WTC11 (cell line): ENCODE results near the gene TMEM86B. TPM values are rescaled to one million over a fixed set of nuclear protein-coding genes. Genes with fewer than 3 reads are reported as not detected.

ENCODE experiments used
- ATAC-seq: fragments of 200-7000 bp; cut with Tn5 transposase; 2 replicates; pipeline ENCODE4 v1.10.0; 2021; ENCODE audit warnings: mild to moderate bottlenecking, moderate library complexity
- CTCF ChIA-PET: fragments of 300-600 bp; sonication (Branson Sonifier 250); formaldehyde crosslinking; loops from one replicate; lab custom pipeline; 2021; ENCODE audit warnings: antibody characterized with exemption; lab: Charles Lee
- POLR2A ChIA-PET: fragments of 350-600 bp; sonication (Branson Sonifier 250); formaldehyde crosslinking; loops from one replicate; lab custom pipeline; 2021; ENCODE audit warnings: antibody characterized with exemption; lab: Charles Lee
- DNase-seq: peaks from one replicate; pipeline ENCODE4 v3.0.0; 2021; ENCODE audit warnings: low spot score
- H3K27ac Mint-ChIP-seq: 2 replicates; pipeline ENCODE4 v1.8.0; 2021; ENCODE audit warnings: mixed read lengths
- H3K27me3 Mint-ChIP-seq: 2 replicates; pipeline ENCODE4 v1.8.0; 2021; ENCODE audit warnings: low read depth, mild to moderate bottlenecking, moderate library complexity, mixed read lengths
- H3K36me3 Mint-ChIP-seq: 2 replicates; pipeline ENCODE4 v1.8.0; 2021; ENCODE audit warnings: mixed read lengths
- H3K4me1 Mint-ChIP-seq: 2 replicates; pipeline ENCODE4 v1.8.0; 2022; ENCODE audit warnings: mixed read lengths
- H3K4me3 Mint-ChIP-seq: 2 replicates; pipeline ENCODE4 v1.8.0; 2021; ENCODE audit warnings: mild to moderate bottlenecking, moderate library complexity, mixed read lengths
- H3K9me3 Mint-ChIP-seq: 2 replicates; pipeline ENCODE4 v1.8.0; 2021; ENCODE audit warnings: mixed read lengths
- CBFB ChIP-seq: sonication (generic); formaldehyde crosslinking; IDR thresholded peaks from 2 replicates; pipeline ENCODE4 v1.8.1; 2022; ENCODE audit warnings: mild to moderate bottlenecking, low read depth, missing genetic modification reagents
- ELF4 ChIP-seq: sonication (generic); formaldehyde crosslinking; IDR thresholded peaks from 2 replicates; pipeline ENCODE4 v1.8.1; 2022; ENCODE audit warnings: low read depth, mild to moderate bottlenecking, moderate library complexity, missing genetic modification reagents
- ERG ChIP-seq: fragments of 250-450 bp; sonication (Bioruptor Pico); IDR thresholded peaks from 2 replicates; pipeline ENCODE4 v1.8.0; 2021; ENCODE audit warnings: mild to moderate bottlenecking
- FOXP1 ChIP-seq: sonication (generic); formaldehyde crosslinking; IDR thresholded peaks from 2 replicates; pipeline ENCODE4 v1.8.0; 2022; ENCODE audit warnings: missing genetic modification reagents, mild to moderate bottlenecking, moderate library complexity, borderline replicate concordance
- JAZF1 ChIP-seq: fragments of 250-450 bp; sonication (Bioruptor Pico); IDR thresholded peaks from 2 replicates; pipeline ENCODE4 v1.9.0; 2021; ENCODE audit warnings: moderate library complexity, mild to moderate bottlenecking, inconsistent platforms
- MYBL2 ChIP-seq: sonication (generic); formaldehyde crosslinking; IDR thresholded peaks from 2 replicates; pipeline ENCODE4 v1.8.1; 2023; ENCODE audit warnings: mild to moderate bottlenecking, moderate library complexity, missing genetic modification reagents
- OVOL2 ChIP-seq: fragments of 250-450 bp; sonication (Bioruptor Pico); IDR thresholded peaks from 2 replicates; pipeline ENCODE4 v1.9.0; 2021; ENCODE audit warnings: mild to moderate bottlenecking, borderline replicate concordance
- RELA ChIP-seq: sonication (generic); formaldehyde crosslinking; IDR thresholded peaks from 2 replicates; pipeline ENCODE4 v1.8.1; 2022; ENCODE audit warnings: missing genetic modification reagents, mild to moderate bottlenecking, borderline replicate concordance
- SP1 ChIP-seq: sonication (generic); formaldehyde crosslinking; conservative IDR thresholded peaks from 2 replicates; pipeline ENCODE4 v1.8.1; 2022; ENCODE audit warnings: missing genetic modification reagents
- TEAD1 ChIP-seq: sonication (generic); formaldehyde crosslinking; IDR thresholded peaks from 2 replicates; pipeline ENCODE4 v1.8.0; 2022; ENCODE audit warnings: mild to moderate bottlenecking, missing genetic modification reagents
- ZNF281 ChIP-seq: sonication (generic); formaldehyde crosslinking; IDR thresholded peaks from 2 replicates; pipeline ENCODE4 v1.8.0; 2023; ENCODE audit warnings: mild to moderate bottlenecking, missing genetic modification reagents
- total RNA-seq: library from RNA; stranded (reverse); gene quantifications from 3 replicates; pipeline ENCODE4 v1.2.3, GENCODE V29; 2021
- TF ChIP-seq, protein P1 (sequence below): sonication (generic); formaldehyde crosslinking; IDR thresholded peaks from 2 replicates; pipeline ENCODE4 v1.8.0; 2022; ENCODE audit warnings: mild to moderate bottlenecking, missing genetic modification reagents
- TF ChIP-seq, protein P2 (sequence below): sonication (generic); formaldehyde crosslinking; IDR thresholded peaks from 2 replicates; pipeline ENCODE4 v1.8.0; 2022; ENCODE audit warnings: mild to moderate bottlenecking, missing genetic modification reagents
- TF ChIP-seq, protein P3 (sequence below): sonication (generic); formaldehyde crosslinking; IDR thresholded peaks from 2 replicates; pipeline ENCODE4 v1.8.0; 2022; ENCODE audit warnings: mild to moderate bottlenecking, missing genetic modification reagents
- TF ChIP-seq, protein P4 (sequence below): sonication (generic); formaldehyde crosslinking; IDR thresholded peaks from 2 replicates; pipeline ENCODE4 v1.8.1; 2022; ENCODE audit warnings: low read depth, mild to moderate bottlenecking, moderate library complexity, missing genetic modification reagents, borderline replicate concordance

TMEM86B gene
- total RNA-seq, 1 experiment from 2014 or later: 4.2 TPM

GRCh38 chr19:55232286-55232602 is 3.7 kb upstream of the TMEM86B start:
- DNase-seq: no peak
- H3K9me3 Mint-ChIP-seq: no peaks in the 10 kb centered on the region
- POLR2A ChIA-PET: no interaction called here

GRCh38 chr19:55231391-55232285 is 3.1 kb upstream of the TMEM86B start:
- TF ChIP-seq, protein P1, sequence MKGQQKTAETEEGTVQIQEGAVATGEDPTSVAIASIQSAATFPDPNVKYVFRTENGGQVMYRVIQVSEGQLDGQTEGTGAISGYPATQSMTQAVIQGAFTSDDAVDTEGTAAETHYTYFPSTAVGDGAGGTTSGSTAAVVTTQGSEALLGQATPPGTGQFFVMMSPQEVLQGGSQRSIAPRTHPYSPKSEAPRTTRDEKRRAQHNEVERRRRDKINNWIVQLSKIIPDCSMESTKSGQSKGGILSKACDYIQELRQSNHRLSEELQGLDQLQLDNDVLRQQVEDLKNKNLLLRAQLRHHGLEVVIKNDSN (CRISPR knock-in tag): no peak
- TF ChIP-seq, protein P2, sequence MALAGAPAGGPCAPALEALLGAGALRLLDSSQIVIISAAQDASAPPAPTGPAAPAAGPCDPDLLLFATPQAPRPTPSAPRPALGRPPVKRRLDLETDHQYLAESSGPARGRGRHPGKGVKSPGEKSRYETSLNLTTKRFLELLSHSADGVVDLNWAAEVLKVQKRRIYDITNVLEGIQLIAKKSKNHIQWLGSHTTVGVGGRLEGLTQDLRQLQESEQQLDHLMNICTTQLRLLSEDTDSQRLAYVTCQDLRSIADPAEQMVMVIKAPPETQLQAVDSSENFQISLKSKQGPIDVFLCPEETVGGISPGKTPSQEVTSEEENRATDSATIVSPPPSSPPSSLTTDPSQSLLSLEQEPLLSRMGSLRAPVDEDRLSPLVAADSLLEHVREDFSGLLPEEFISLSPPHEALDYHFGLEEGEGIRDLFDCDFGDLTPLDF: no peak
- TF ChIP-seq ZNF281 (CRISPR knock-in tag) (no peak), RELA (CRISPR knock-in tag) (no peak), ELF4 (CRISPR knock-in tag) (no peak), MYBL2 (CRISPR knock-in tag) (no peak), TEAD1 (CRISPR knock-in tag) (no peak), OVOL2 (CRISPR knock-in tag) (no peak), CBFB (CRISPR knock-in tag) (no peak), ERG (no peak)
- TF ChIP-seq, protein P3, sequence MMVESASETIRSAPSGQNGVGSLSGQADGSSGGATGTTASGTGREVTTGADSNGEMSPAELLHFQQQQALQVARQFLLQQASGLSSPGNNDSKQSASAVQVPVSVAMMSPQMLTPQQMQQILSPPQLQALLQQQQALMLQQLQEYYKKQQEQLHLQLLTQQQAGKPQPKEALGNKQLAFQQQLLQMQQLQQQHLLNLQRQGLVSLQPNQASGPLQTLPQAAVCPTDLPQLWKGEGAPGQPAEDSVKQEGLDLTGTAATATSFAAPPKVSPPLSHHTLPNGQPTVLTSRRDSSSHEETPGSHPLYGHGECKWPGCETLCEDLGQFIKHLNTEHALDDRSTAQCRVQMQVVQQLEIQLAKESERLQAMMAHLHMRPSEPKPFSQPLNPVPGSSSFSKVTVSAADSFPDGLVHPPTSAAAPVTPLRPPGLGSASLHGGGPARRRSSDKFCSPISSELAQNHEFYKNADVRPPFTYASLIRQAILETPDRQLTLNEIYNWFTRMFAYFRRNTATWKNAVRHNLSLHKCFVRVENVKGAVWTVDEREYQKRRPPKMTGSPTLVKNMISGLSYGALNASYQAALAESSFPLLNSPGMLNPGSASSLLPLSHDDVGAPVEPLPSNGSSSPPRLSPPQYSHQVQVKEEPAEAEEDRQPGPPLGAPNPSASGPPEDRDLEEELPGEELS (CRISPR knock-in tag): no peak
- TF ChIP-seq, all 79 proteins: peak for 0
- DNase-seq (no peak), ATAC-seq (no peak)
- H3K27me3 Mint-ChIP-seq: no peaks in the 10 kb centered on the region
- no peak overlapping the region for H3K27ac Mint-ChIP-seq
- no peak overlapping the region for H3K4me3 Mint-ChIP-seq
- H3K36me3 Mint-ChIP-seq: peaks cover 26% of the 10 kb centered on the region
- H3K9me3 Mint-ChIP-seq: no peaks in the 10 kb centered on the region
- POLR2A ChIA-PET: no interaction called here
- CTCF ChIA-PET: interaction anchor here (1.2 kb wide), 1 partner anchor 66 kb away, joined by 3 read pairs; the partner anchor contains the start of gene DNAAF3
- H3K4me1 Mint-ChIP-seq: no peaks in the 10 kb centered on the region

More at GRCh38 chr19:55232286-55232602, 3.7 kb upstream of the TMEM86B start:
- no peaks in the 10 kb centered on the region for H3K27me3 Mint-ChIP-seq
- no peak overlapping the region for H3K4me3 Mint-ChIP-seq
- no peak overlapping the region for H3K27ac Mint-ChIP-seq
- CTCF ChIA-PET: no interaction called here
- H3K4me1 Mint-ChIP-seq: no peaks in the 10 kb centered on the region
- no peak for ATAC-seq
- no peak for TF ChIP-seq JAZF1 (CRISPR knock-in tag)
- TF ChIP-seq FOXP1: no peak
- TF ChIP-seq, protein P4, sequence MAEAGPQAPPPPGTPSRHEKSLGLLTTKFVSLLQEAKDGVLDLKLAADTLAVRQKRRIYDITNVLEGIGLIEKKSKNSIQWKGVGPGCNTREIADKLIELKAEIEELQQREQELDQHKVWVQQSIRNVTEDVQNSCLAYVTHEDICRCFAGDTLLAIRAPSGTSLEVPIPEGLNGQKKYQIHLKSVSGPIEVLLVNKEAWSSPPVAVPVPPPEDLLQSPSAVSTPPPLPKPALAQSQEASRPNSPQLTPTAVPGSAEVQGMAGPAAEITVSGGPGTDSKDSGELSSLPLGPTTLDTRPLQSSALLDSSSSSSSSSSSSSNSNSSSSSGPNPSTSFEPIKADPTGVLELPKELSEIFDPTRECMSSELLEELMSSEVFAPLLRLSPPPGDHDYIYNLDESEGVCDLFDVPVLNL (CRISPR knock-in tag): no peak
- no peak for TF ChIP-seq SP1 (CRISPR knock-in tag)
- peaks cover 32% of the 10 kb centered on the region for H3K36me3 Mint-ChIP-seq
